ENCODE results near the gene CYTH1. TPM values are rescaled to one million over a fixed set of nuclear protein-coding genes. Genes with fewer than 3 reads are reported as not detected.
"Not testable (repeated sequence)": the region's sequence is repeated elsewhere in the genome, so short reads cannot be mapped to it uniquely, and the experiment has no call there.

The CYTH1 gene
- polyA plus RNA-seq, 1 experiment, result 12.8 TPM

DNA sequence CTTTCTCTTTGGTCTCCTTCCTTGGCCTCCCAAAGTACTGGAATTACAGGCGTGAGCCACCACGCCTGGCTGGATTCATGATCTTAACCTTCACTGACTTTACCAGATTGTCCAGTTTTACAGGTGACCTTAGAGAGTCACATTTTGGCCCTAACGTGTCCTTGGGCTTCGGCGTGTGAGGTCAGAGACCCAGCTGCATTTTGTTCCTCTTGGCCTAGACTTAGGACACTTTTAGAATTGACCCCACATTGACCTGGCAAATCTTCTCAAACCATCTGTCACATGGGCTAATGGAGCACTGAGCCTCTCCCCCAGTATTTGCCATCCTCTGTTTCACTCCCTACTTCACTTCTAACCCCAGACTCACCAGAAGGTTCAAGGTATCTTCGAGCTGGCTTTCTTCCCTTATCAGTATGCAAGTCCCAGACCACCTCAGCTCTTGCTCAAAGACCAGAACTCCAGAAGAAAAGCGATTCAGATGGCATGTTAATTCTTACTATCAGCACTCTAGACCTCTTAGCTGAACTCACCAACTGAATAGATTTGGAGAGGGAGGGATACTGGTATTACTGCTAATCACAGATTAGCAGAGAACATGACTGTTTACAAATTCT is 1.7 kb upstream of the CYTH1 start:
- TF ChIP-seq, protein P1, sequence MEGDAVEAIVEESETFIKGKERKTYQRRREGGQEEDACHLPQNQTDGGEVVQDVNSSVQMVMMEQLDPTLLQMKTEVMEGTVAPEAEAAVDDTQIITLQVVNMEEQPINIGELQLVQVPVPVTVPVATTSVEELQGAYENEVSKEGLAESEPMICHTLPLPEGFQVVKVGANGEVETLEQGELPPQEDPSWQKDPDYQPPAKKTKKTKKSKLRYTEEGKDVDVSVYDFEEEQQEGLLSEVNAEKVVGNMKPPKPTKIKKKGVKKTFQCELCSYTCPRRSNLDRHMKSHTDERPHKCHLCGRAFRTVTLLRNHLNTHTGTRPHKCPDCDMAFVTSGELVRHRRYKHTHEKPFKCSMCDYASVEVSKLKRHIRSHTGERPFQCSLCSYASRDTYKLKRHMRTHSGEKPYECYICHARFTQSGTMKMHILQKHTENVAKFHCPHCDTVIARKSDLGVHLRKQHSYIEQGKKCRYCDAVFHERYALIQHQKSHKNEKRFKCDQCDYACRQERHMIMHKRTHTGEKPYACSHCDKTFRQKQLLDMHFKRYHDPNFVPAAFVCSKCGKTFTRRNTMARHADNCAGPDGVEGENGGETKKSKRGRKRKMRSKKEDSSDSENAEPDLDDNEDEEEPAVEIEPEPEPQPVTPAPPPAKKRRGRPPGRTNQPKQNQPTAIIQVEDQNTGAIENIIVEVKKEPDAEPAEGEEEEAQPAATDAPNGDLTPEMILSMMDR (IDR thresholded peaks at IDR 0.05; ENCODE audit: insufficient read depth, low read depth, low read length), result no peak
- no peaks in the 10 kb centered on the region for H3K27me3 ChIP-seq (ENCODE audit: control insufficient read depth, insufficient read depth, low read length)
- no peak for DNase-seq (ENCODE audit: low read depth)
- POLR2A ChIA-PET, result no interaction called here
- CTCF ChIA-PET, result no interaction called here
- H3K4me3 ChIP-seq (ENCODE audit: low read depth, low read length), result no peak overlapping the region
- no peaks in the 10 kb centered on the region for H3K36me3 ChIP-seq (ENCODE audit: control insufficient read depth, insufficient read depth, low read length)

DNA sequence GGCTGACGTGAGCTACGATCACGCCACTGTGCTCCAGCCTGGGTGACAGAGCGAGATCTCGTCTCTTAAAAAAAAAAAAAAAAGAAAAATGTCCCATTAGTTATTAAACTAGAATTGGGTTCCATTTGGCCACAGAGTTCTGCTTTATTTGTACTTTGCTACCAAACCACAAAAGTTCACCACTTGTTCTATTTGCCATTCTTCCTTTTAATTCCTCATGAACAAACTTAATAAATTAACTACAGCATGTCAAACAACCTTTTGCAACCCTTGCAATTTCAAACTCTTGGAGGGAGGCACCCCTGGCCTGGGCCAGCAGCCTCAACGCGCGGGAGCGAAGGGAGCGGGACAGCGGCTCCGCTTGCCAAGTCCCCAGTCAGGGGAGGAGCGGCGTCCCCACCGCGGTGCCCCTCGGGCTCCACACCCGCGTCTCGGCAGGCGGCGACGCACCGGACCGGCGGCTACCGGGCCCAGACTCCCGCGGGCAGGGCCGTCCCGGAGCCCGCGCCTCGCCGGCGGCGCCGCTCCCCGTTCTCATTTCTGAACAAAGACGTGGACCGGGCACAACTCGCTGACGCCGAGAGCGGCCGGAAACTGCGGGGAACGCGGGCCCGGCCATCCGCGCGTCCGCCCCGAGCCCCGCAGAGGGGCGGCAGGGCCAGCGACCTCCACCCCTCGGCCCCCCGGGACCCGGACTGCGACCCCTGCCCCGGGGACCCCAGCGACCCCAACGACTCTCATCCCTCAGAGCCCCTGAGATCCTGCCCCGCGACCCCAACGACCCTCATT is 775 bp downstream of the CYTH1 start:
- no peaks in the 10 kb centered on the region for H3K27me3 ChIP-seq (ENCODE audit: control insufficient read depth, insufficient read depth, low read length)
- H3K4me3 ChIP-seq (ENCODE audit: low read depth, low read length), result peak overlapping the region; percentile 91
- POLR2A ChIA-PET, result no interaction called here
- DNase-seq (ENCODE audit: low read depth), result no peak
- TF ChIP-seq, protein P1 (IDR thresholded peaks at IDR 0.05; ENCODE audit: insufficient read depth, low read depth, low read length), result no peak
- CTCF ChIA-PET, result interaction anchor here (1.3 kb wide), 1 partner anchor 22 kb away, joined by 3 read pairs; no protein-coding TSS in a partner anchor
- no peaks in the 10 kb centered on the region for H3K36me3 ChIP-seq (ENCODE audit: control insufficient read depth, insufficient read depth, low read length)

GRCh38 chr17:78780335-78780734 is 1.7 kb downstream of the CYTH1 start:
- DNase-seq (ENCODE audit: low read depth), result no peak
- TF ChIP-seq, protein P1 (IDR thresholded peaks at IDR 0.05; ENCODE audit: insufficient read depth, low read depth, low read length), result no peak
- Histone ChIP-seq H3K4me3 (ENCODE audit: low read depth, low read length) (no peak overlapping the region), H3K36me3 (ENCODE audit: control insufficient read depth, insufficient read depth, low read length) (no peaks in the 10 kb centered on the region), H3K27me3 (ENCODE audit: control insufficient read depth, insufficient read depth, low read length) (no peaks in the 10 kb centered on the region)
- ChIA-PET POLR2A (no interaction called here), CTCF (no interaction called here)

DNA sequence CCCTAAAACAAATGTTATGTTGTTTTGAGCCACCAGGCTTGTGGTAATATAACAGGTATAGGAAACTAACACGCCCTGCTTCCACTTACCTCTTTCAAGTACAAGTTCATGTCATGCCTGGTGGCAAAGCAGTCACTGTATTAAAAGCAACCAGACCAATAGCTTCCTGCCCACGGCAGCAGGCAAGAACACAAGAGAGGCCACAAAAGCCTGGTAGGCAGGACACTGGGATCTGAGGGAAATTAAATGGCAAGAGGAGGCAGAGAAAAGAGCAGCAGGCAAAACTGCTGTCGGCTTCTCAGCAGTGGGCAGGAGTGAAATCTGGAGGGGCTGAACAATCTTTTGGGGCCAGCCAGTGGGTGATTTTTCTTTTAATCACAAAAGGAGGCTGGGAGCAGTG is 2.2 kb downstream of the CYTH1 start:
- Histone ChIP-seq H3K36me3 (ENCODE audit: control insufficient read depth, insufficient read depth, low read length) (no peaks in the 10 kb centered on the region), H3K4me3 (ENCODE audit: low read depth, low read length) (no peak overlapping the region), H3K27me3 (ENCODE audit: control insufficient read depth, insufficient read depth, low read length) (no peaks in the 10 kb centered on the region)
- ChIA-PET POLR2A (no interaction called here), CTCF (no interaction called here)
- TF ChIP-seq, protein P1 (IDR thresholded peaks at IDR 0.05; ENCODE audit: insufficient read depth, low read depth, low read length), result no peak
- DNase-seq (ENCODE audit: low read depth), result no peak

- H3K4me3 ChIP-seq (ENCODE audit: low read depth, low read length); DNase-seq (ENCODE audit: low read depth); CTCF ChIA-PET; H3K36me3 ChIP-seq (ENCODE audit: control insufficient read depth, insufficient read depth, low read length); POLR2A ChIA-PET; H3K27me3 ChIP-seq (ENCODE audit: control insufficient read depth, insufficient read depth, low read length): not testable (repeated sequence)
Measured at GRCh38 chr17:78779286-78779651, 2.8 kb downstream of the CYTH1 start.
